Bone marrow (tissue), 2 donors: ENCODE data around the gene AKR1C1.
"Not testable (repeated sequence)": the region's sequence is repeated elsewhere in the genome, so short reads cannot be mapped to it uniquely, and the experiment has no call there.

ENCODE experiments used
- DNase-seq, 2 donors: peaks; one replicate each; lab custom pipeline; 2025; lab: John Stamatoyannopoulos, UW

AKR1C1 gene

GRCh38 chr10:4984223-4984622 is 21.0 kb downstream of the AKR1C1 start:
- no peak for DNase-seq

- no peak for DNase-seq
These were observed 21.9 kb downstream of the AKR1C1 start for GRCh38 chr10:4984971-4985594.

- not testable (repeated sequence) for DNase-seq
These were observed 24.9 kb downstream of the AKR1C1 start for GRCh38 chr10:4988000-4988641.

- DNase-seq = no peak
These were observed 27.0 kb downstream of the AKR1C1 start for GRCh38 chr10:4990217-4990616.

- not testable (repeated sequence) for DNase-seq
These were observed 28.2 kb downstream of the AKR1C1 start for GRCh38 chr10:4991463-4991862.

GRCh38 chr10:4992564-4992963 is 29.3 kb downstream of the AKR1C1 start:
- not testable (repeated sequence) for DNase-seq

GRCh38 chr10:4994260-4994659 is 31.0 kb downstream of the AKR1C1 start:
- DNase-seq = not testable (repeated sequence)

- DNase-seq = no peak
These were observed 35.5 kb downstream of the AKR1C1 start for GRCh38 chr10:4998671-4999070.

- no peak for DNase-seq
These were observed 39.0 kb downstream of the AKR1C1 start for GRCh38 chr10:5002013-5002727.

GRCh38 chr10:5003127-5004029 is 40.2 kb downstream of the AKR1C1 start, which contains the start of gene AKR1C2:
Gene AKR1C2, minus strand, starts transcription at chr10:5003857. Its CDS starts 22 bp downstream, at chr10:5003835.
- not testable (repeated sequence) for DNase-seq

- DNase-seq = not testable (repeated sequence)
These were observed 40.8 kb downstream of the AKR1C1 start for GRCh38 chr10:5004030-5004385.

- not testable (repeated sequence) for DNase-seq
These were observed 41.3 kb downstream of the AKR1C1 start for GRCh38 chr10:5004501-5004900.

- DNase-seq = not testable (repeated sequence)
These were observed 45.8 kb downstream of the AKR1C1 start for GRCh38 chr10:5008857-5009548.

GRCh38 chr10:5010043-5010442 is 46.8 kb downstream of the AKR1C1 start:
- not testable (repeated sequence) for DNase-seq

GRCh38 chr10:5011392-5011791 is 48.2 kb downstream of the AKR1C1 start:
- DNase-seq = not testable (repeated sequence)

GRCh38 chr10:5012595-5012994 is 49.4 kb downstream of the AKR1C1 start:
- DNase-seq = no peak

- no peak for DNase-seq
These were observed 50.2 kb downstream of the AKR1C1 start for GRCh38 chr10:5013385-5013784.

GRCh38 chr10:5014200-5014910 is 51.1 kb downstream of the AKR1C1 start:
- DNase-seq = not testable (repeated sequence)

GRCh38 chr10:5014936-5015335 is 51.7 kb downstream of the AKR1C1 start:
- no peak for DNase-seq

- DNase-seq = no peak
These were observed 54.9 kb downstream of the AKR1C1 start for GRCh38 chr10:5018134-5018533.
